OCI-LY7 (cell line): ENCODE data around the gene FAM76A. TPM values are rescaled to one million over a fixed set of nuclear protein-coding genes. Genes with fewer than 3 reads are reported as not detected.

Experiments
- BruUV-seq: library from RNA; stranded (reverse); fragments of 400-500 nt; replicated peaks from 2 replicates; lab custom pipeline; 2021; lab: Mats Ljungman, UMichigan
- CTCF ChIA-PET: fragments of 300-600 bp; sonication (Branson Sonifier 250); formaldehyde crosslinking; loops from one replicate; lab custom pipeline; 2022; ENCODE audit warnings: antibody characterized with exemption; ENCODE audit not compliant: unreplicated experiment; lab: Charles Lee
- POLR2A ChIA-PET: fragments of 300-600 bp; sonication (Branson Sonifier 250); formaldehyde crosslinking; loops from one replicate; lab custom pipeline; 2022; ENCODE audit warnings: antibody characterized with exemption; lab: Charles Lee
- DNase-seq: peaks from one replicate; pipeline ENCODE4 v3.0.0-alpha.2; 2015; ENCODE audit warnings: low spot score
- H2AFZ ChIP-seq: fragments of 200-600 bp; sonication (generic), shearing (Covaris generic); 2 replicates; pipeline ENCODE4 v1.6.1; 2014; ENCODE audit warnings: mild to moderate bottlenecking, antibody characterized with exemption, low read length, moderate library complexity
- H3K27ac ChIP-seq: fragments of 200-600 bp; sonication (generic); 2 replicates; pipeline ENCODE4 v1.5.1; 2014; ENCODE audit warnings: mixed run types, low read depth, mild to moderate bottlenecking, moderate library complexity, low read length, inconsistent platforms; ENCODE audit not compliant: poor library complexity, severe bottlenecking
- H3K36me3 ChIP-seq: fragments of 200-600 bp; sonication (generic); 2 replicates; pipeline ENCODE4 v1.6.1; 2014; ENCODE audit warnings: mild to moderate bottlenecking, antibody characterized with exemption, low read length, moderate library complexity, mixed read lengths; ENCODE audit not compliant: insufficient read depth
- H3K4me1 ChIP-seq: fragments of 200-600 bp; sonication (generic); 2 replicates; pipeline ENCODE4 v1.5.1; 2014; ENCODE audit warnings: mild to moderate bottlenecking, low read length; ENCODE audit not compliant: insufficient read depth, poor library complexity, severe bottlenecking
- H3K4me2 ChIP-seq: fragments of 200-600 bp; sonication (generic); 2 replicates; pipeline ENCODE4 v1.6.1; 2014; ENCODE audit warnings: mild to moderate bottlenecking, low read length
- H3K4me3 ChIP-seq: fragments of 200-600 bp; sonication (generic); 2 replicates; pipeline ENCODE4 v1.5.1; 2014; ENCODE audit warnings: mild to moderate bottlenecking, low read depth, low read length; ENCODE audit not compliant: poor library complexity, severe bottlenecking
- H3K79me2 ChIP-seq: fragments of 200-600 bp; sonication (generic); 2 replicates; pipeline ENCODE4 v1.6.1; 2016; ENCODE audit warnings: low read depth, mild to moderate bottlenecking, low read length, moderate library complexity, mixed read lengths; ENCODE audit not compliant: insufficient read depth
- H3K9me2 ChIP-seq: fragments of 200-600 bp; sonication (generic); 2 replicates; pipeline ENCODE4 v1.6.1; 2016; ENCODE audit warnings: mild to moderate bottlenecking, low read length, mixed read lengths; ENCODE audit not compliant: insufficient read depth
- H3K9me3 ChIP-seq: fragments of 200-600 bp; sonication (generic); 2 replicates; pipeline ENCODE4 v1.6.1; 2014; ENCODE audit warnings: mild to moderate bottlenecking, mixed run types, low read length, mixed read lengths
- H4K20me1 ChIP-seq: fragments of 200-600 bp; sonication (generic); 2 replicates; pipeline ENCODE4 v1.6.1; 2014; ENCODE audit warnings: mild to moderate bottlenecking, antibody characterized with exemption, low read length, moderate library complexity, mixed read lengths; ENCODE audit not compliant: insufficient read depth
- CTCF ChIP-seq: fragments of 200-600 bp; sonication (generic); conservative IDR thresholded peaks from 2 replicates; pipeline ENCODE4 v1.5.1; 2014; ENCODE audit warnings: mild to moderate bottlenecking, antibody characterized with exemption, low read length, moderate library complexity, mixed read lengths
- EZH2phosphoT487 ChIP-seq: fragments of 200-600 bp; sonication (generic); IDR thresholded peaks from 2 replicates; pipeline ENCODE4 v1.6.1; 2018; ENCODE audit warnings: low read depth, borderline replicate concordance, mild to moderate bottlenecking, mixed run types, antibody characterized with exemption, low read length, moderate library complexity, mixed read lengths
- intact Hi-C: fragments of 100-400 bp; cut with micrococcal nuclease; formaldehyde crosslinking; loops from one replicate; pipeline ENCODE4 v1.10.0; 2022; ENCODE audit not compliant: unreplicated experiment
- total RNA-seq, 2 experiments: library from RNA; depleted of rRNA in 1 of 2; stranded (reverse); fragments of >200 nt in 1 of 2; shearing (Covaris generic) in 1 of 2; gene quantifications; 2 replicates each; pipeline ENCODE4 v1.2.3, GENCODE V29; 2014 to 2022

Gene FAM76A
- total RNA-seq, 2 experiments from 2014 or later = 16.3 to 18.6 TPM

- H3K9me2 ChIP-seq = no peaks in the 10 kb centered on the region; the same call in 1 of the 2 replicates
- H3K27ac ChIP-seq = no peak overlapping the region
- intact Hi-C loops = no loop called here
- ChIA-PET POLR2A (interaction anchor here (0.6 kb wide), 1 partner anchor 8 kb away, joined by 3 read pairs; no protein-coding TSS in a partner anchor), CTCF (no interaction called here)
- H3K9me3 ChIP-seq = peaks cover 18% of the 10 kb centered on the region; the same call in 1 of the 2 replicates
- no peak overlapping the region for H2AFZ ChIP-seq
- H3K4me1 ChIP-seq = no peaks in the 10 kb centered on the region
- TF ChIP-seq EZH2phosphoT487 (no peak), CTCF (no peak)
- no peaks in the 10 kb centered on the region for H3K36me3 ChIP-seq
- DNase-seq = no peak
- BruUV-seq = no TSS peak
- no peak overlapping the region for H3K4me2 ChIP-seq
- H3K79me2 ChIP-seq = no peaks in the 10 kb centered on the region
- no peak overlapping the region for H3K4me3 ChIP-seq
- H4K20me1 ChIP-seq = no peaks in the 10 kb centered on the region
These were observed 37.9 kb upstream of the FAM76A start for GRCh38 chr1:27687906-27688305.

GRCh38 chr1:27689423-27690173 lies 36.2 kb upstream of the FAM76A start:
- no peak overlapping the region for H2AFZ ChIP-seq

More at GRCh38 chr1:27689423-27690173, 36.2 kb upstream of the FAM76A start:
- Histone ChIP-seq H3K79me2 (no peaks in the 10 kb centered on the region), H3K36me3 (no peaks in the 10 kb centered on the region), H4K20me1 (no peaks in the 10 kb centered on the region), H3K4me2 (no peak overlapping the region), H3K9me2 (no peaks in the 10 kb centered on the region; the same call in 1 of the 2 replicates), H3K4me3 (no peak overlapping the region), H3K4me1 (no peaks in the 10 kb centered on the region), H3K27ac (no peak overlapping the region), H3K9me3 (peaks cover 22% of the 10 kb centered on the region; the same call in 1 of the 2 replicates)
- intact Hi-C loops = no loop called here
- DNase-seq = no peak
- POLR2A ChIA-PET = interaction anchor here (0.6 kb wide), 1 partner anchor 577 kb away, joined by 5 read pairs; no protein-coding TSS in a partner anchor
- TF ChIP-seq CTCF (no peak), EZH2phosphoT487 (no peak)
- CTCF ChIA-PET = no interaction called here
- no TSS peak for BruUV-seq
